Calu3 (cell line): ENCODE measurements around the gene CCDC178. TPM values are rescaled to one million over a fixed set of nuclear protein-coding genes. Genes with fewer than 3 reads are reported as not detected.
A peak's percentile ranks its signal among the peaks of the same experiment; 100 is the strongest.

Experiments
- Bru-seq: library from RNA; stranded (reverse); fragments of 400-500 nt; gene quantifications from one replicate; lab custom pipeline; 2021; lab: Mats Ljungman, UMichigan
- BruChase-seq, 2 experiments: library from RNA; stranded (reverse); fragments of 400-500 nt; gene quantifications; one replicate each; lab custom pipeline; 2021; lab: Mats Ljungman, UMichigan
- BruUV-seq: library from RNA; stranded (reverse); fragments of 400-500 nt; replicated peaks from 2 replicates; lab custom pipeline; 2021; lab: Mats Ljungman, UMichigan
- CTCF ChIA-PET: fragments of 300-600 bp; sonication (Branson Sonifier 250); formaldehyde crosslinking; loops from one replicate; lab custom pipeline; 2022; ENCODE audit warnings: antibody characterized with exemption; lab: Charles Lee
- DNase-seq: peaks from one replicate; pipeline ENCODE4 v3.0.0; 2022
- H3K27ac Mint-ChIP-seq: one replicate; pipeline ENCODE4 v1.8.0; 2022; ENCODE audit warnings: mixed read lengths; ENCODE audit not compliant: unreplicated experiment
- H3K27me3 Mint-ChIP-seq: one replicate; pipeline ENCODE4 v1.8.0; 2022; ENCODE audit warnings: mixed read lengths; ENCODE audit not compliant: unreplicated experiment
- H3K36me3 Mint-ChIP-seq: one replicate; pipeline ENCODE4 v1.8.0; 2022; ENCODE audit warnings: mild to moderate bottlenecking, moderate library complexity, mixed read lengths; ENCODE audit not compliant: insufficient read depth, unreplicated experiment
- H3K4me1 Mint-ChIP-seq: one replicate; pipeline ENCODE4 v1.8.0; 2022; ENCODE audit warnings: mild to moderate bottlenecking, low read depth, mixed read lengths; ENCODE audit not compliant: unreplicated experiment
- H3K4me3 Mint-ChIP-seq: one replicate; pipeline ENCODE4 v1.8.0; 2022; ENCODE audit warnings: mild to moderate bottlenecking, low read depth, moderate library complexity, mixed read lengths; ENCODE audit not compliant: unreplicated experiment
- H3K9me3 Mint-ChIP-seq: one replicate; pipeline ENCODE4 v1.8.0; 2022; ENCODE audit warnings: low read depth, mixed read lengths; ENCODE audit not compliant: unreplicated experiment
- intact Hi-C: fragments of 100-400 bp; cut with micrococcal nuclease; formaldehyde crosslinking; loops from one replicate; pipeline ENCODE4 v1.10.0; 2022; ENCODE audit not compliant: unreplicated experiment
- long read RNA-seq: library from polyadenylated mRNA; stranded (forward); transcript quantifications from one replicate; pipeline ENCODE4 v2.0.0, GENCODE V29; 2022
- total RNA-seq: library from RNA; stranded (reverse); gene quantifications from 2 replicates; pipeline ENCODE4 v1.2.3, GENCODE V29; 2022
- TF ChIP-seq, protein P1 (sequence below): fragments of 200-600 bp; IDR thresholded peaks from one replicate; pipeline ENCODE4 v1.8.0; 2022; ENCODE audit warnings: antibody characterized with exemption; ENCODE audit not compliant: unreplicated experiment

Gene CCDC178
- total RNA-seq = not detected in 2 replicates
- Bru-seq, nascent RNA = percentile 0 among the genes with signal in this experiment
- percentile 1 among the genes with signal in this experiment for BruChase-seq, experiment 1, labeled RNA remaining after a 6-hour chase
- BruChase-seq, experiment 2, labeled RNA remaining after a 2-hour chase = percentile 1 among the genes with signal in this experiment
- long read RNA-seq = 0 reads

GRCh38 chr18:33440060-33441043 is at the start of gene CCDC178:
CCDC178 (minus strand) TSS chr18:33440721; CDS start chr18:33412088, 28,633 bp downstream.
- TF ChIP-seq, protein P1, sequence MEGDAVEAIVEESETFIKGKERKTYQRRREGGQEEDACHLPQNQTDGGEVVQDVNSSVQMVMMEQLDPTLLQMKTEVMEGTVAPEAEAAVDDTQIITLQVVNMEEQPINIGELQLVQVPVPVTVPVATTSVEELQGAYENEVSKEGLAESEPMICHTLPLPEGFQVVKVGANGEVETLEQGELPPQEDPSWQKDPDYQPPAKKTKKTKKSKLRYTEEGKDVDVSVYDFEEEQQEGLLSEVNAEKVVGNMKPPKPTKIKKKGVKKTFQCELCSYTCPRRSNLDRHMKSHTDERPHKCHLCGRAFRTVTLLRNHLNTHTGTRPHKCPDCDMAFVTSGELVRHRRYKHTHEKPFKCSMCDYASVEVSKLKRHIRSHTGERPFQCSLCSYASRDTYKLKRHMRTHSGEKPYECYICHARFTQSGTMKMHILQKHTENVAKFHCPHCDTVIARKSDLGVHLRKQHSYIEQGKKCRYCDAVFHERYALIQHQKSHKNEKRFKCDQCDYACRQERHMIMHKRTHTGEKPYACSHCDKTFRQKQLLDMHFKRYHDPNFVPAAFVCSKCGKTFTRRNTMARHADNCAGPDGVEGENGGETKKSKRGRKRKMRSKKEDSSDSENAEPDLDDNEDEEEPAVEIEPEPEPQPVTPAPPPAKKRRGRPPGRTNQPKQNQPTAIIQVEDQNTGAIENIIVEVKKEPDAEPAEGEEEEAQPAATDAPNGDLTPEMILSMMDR = no peak
- DNase-seq = no peak
- Mint-ChIP-seq H3K36me3 (no peaks in the 10 kb centered on the region), H3K4me3 (no peak within 1 kb of the TSS), H3K27ac (no peak within 1 kb of the TSS), H3K4me1 (no peaks in the 10 kb centered on the region), H3K9me3 (no peaks in the 10 kb centered on the region), H3K27me3 (no peaks in the 10 kb centered on the region)
- intact Hi-C loops = no loop called here
- BruUV-seq = no TSS peak
- CTCF ChIA-PET = no interaction called here

DNA sequence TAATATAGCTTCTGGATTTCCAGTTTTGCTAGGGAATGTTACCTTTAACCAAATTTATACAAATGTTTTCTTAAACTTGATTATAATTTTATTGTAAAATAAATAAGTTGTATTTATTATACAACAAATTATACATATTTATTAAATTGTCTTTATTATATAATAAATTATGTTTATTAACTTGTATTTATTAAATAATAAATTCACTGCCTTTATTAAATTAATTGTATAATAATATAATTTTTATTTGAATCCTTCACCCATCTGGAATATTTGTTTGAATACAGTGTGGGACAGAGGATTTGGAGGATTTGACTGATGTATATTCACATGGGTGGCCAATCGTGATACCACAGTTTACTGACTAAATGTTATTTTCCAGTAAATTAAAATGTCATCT is 43.4 kb upstream of the CCDC178 start:
- Mint-ChIP-seq H3K27me3 (no peaks in the 10 kb centered on the region), H3K4me1 (no peaks in the 10 kb centered on the region), H3K36me3 (no peaks in the 10 kb centered on the region), H3K4me3 (no peak overlapping the region), H3K27ac (no peak overlapping the region), H3K9me3 (no peaks in the 10 kb centered on the region)
- intact Hi-C loops = no loop called here
- no peak for DNase-seq
- TF ChIP-seq, protein P1 = no peak
- CTCF ChIA-PET = no interaction called here
- BruUV-seq = no TSS peak

GRCh38 chr18:33472509-33472908 is 32.0 kb upstream of the CCDC178 start:
- H3K4me1 Mint-ChIP-seq = no peaks in the 10 kb centered on the region
- no peak for DNase-seq
- H3K27ac Mint-ChIP-seq = no peak overlapping the region
- TF ChIP-seq, protein P1 = no peak
- H3K9me3 Mint-ChIP-seq = no peaks in the 10 kb centered on the region
- intact Hi-C loops = no loop called here
- H3K4me3 Mint-ChIP-seq = no peak overlapping the region
- peaks cover 17% of the 10 kb centered on the region for H3K27me3 Mint-ChIP-seq
- no TSS peak for BruUV-seq
- no peaks in the 10 kb centered on the region for H3K36me3 Mint-ChIP-seq
- CTCF ChIA-PET = no interaction called here

GRCh38 chr18:33470216-33470615 is 29.7 kb upstream of the CCDC178 start:
- no peaks in the 10 kb centered on the region for H3K36me3 Mint-ChIP-seq
- H3K4me1 Mint-ChIP-seq = no peaks in the 10 kb centered on the region
- DNase-seq = no peak
- CTCF ChIA-PET = no interaction called here
- no peak overlapping the region for H3K27ac Mint-ChIP-seq
- BruUV-seq = no TSS peak
- TF ChIP-seq, protein P1 = no peak
- H3K4me3 Mint-ChIP-seq = no peak overlapping the region
- intact Hi-C loops = no loop called here
- H3K27me3 Mint-ChIP-seq = peaks cover 34% of the 10 kb centered on the region
- H3K9me3 Mint-ChIP-seq = no peaks in the 10 kb centered on the region
